HepG2 (cell line): ENCODE measurements around the gene HEBP1. TPM values are rescaled to one million over a fixed set of nuclear protein-coding genes. Genes with fewer than 3 reads are reported as not detected.

Experiments
- ATAC-seq: fragments of 200-7000 bp; cut with Tn5 transposase; 3 replicates; pipeline ENCODE4 v1.9.1; 2020; ENCODE audit warnings: mild to moderate bottlenecking, moderate library complexity
- BruUV-seq: library from RNA; stranded (reverse); fragments of 400-500 nt; replicated peaks from 2 replicates; lab custom pipeline; 2021; lab: Mats Ljungman, UMichigan
- CTCF ChIA-PET: fragments of 300-600 bp; formaldehyde crosslinking; extraction: SDS; loops from one replicate; lab custom pipeline; 2021; ENCODE audit warnings: low total read pairs, inconsistent platforms, low intra/inter-chr PET ratio; lab: Yijun Ruan, JAX
- POLR2A ChIA-PET: fragments of 350-600 bp; sonication (Branson Sonifier 250); formaldehyde crosslinking; loops from one replicate; lab custom pipeline; 2020; ENCODE audit warnings: antibody characterized with exemption, inconsistent platforms; lab: Yijun Ruan, JAX
- DNase-seq: peaks from one replicate; pipeline ENCODE4 v3.0.0-alpha.2; 2015; ENCODE audit warnings: low spot score
- FAIRE-seq: peaks from 3 replicates; lab custom pipeline; 2011; peaks lifted over from hg19 to GRCh38; lab: Jason Lieb, UNC
- H2AFZ ChIP-seq: one replicate; pipeline ENCODE4 v1.6.1; 2011; ENCODE audit warnings: low read length, inconsistent platforms
- H3K27ac ChIP-seq: fragments of 300-600 bp; 3 replicates; pipeline ENCODE4 v1.8.0; 2011; ENCODE audit warnings: mixed run types, mild to moderate bottlenecking, mixed read lengths, low read length, inconsistent platforms; ENCODE audit not compliant: insufficient read depth; ENCODE audit errors: extremely low read length
- H3K27me3 ChIP-seq, 2 experiments: fragments of 200-600 bp in 1 of 2; 2 replicates in 1 of 2; 3 replicates in 1 of 2; pipeline versions ENCODE4 v1.6.0 to v1.8.0; 2011; ENCODE audit warnings: low read length in 2 of 2, mild to moderate bottlenecking in 2 of 2, moderate library complexity in 2 of 2, inconsistent platforms in 1 of 2; ENCODE audit not compliant: insufficient read depth in 2 of 2, control insufficient read depth in 1 of 2
- H3K36me3 ChIP-seq, 2 experiments: fragments of 200-600 bp in 1 of 2; replicated peaks in 1 of 2; 2 replicates in 1 of 2; 3 replicates in 1 of 2; pipeline versions ENCODE4 v1.5.1 to v1.8.0; 2011; ENCODE audit warnings: low read length in 2 of 2, inconsistent platforms in 1 of 2; ENCODE audit not compliant: insufficient read depth in 2 of 2, control insufficient read depth in 1 of 2
- H3K4me1 ChIP-seq: 2 replicates; pipeline ENCODE4 v1.5.1; 2012; ENCODE audit warnings: low read length, inconsistent platforms; ENCODE audit not compliant: insufficient read depth
- H3K4me2 ChIP-seq: 2 replicates; pipeline ENCODE4 v1.6.0; 2011; ENCODE audit warnings: low read depth, low read length, inconsistent platforms
- H3K4me3 ChIP-seq, 3 experiments: fragments of 200-600 bp in 1 of 3; sonication (generic), shearing (Covaris generic) in 1 of 3; replicated peaks in 1 of 3; 2 replicates each; pipeline ENCODE4 v1.5.1; 2011 to 2016; ENCODE audit warnings: low read length in 3 of 3, inconsistent platforms in 2 of 3, low read depth in 2 of 3, mild to moderate bottlenecking in 2 of 3, control low read depth in 1 of 3, mixed read lengths in 1 of 3; ENCODE audit not compliant: insufficient read depth in 1 of 3
- H3K79me2 ChIP-seq: one replicate; pipeline ENCODE4 v1.6.1; 2011; ENCODE audit warnings: low read length, inconsistent platforms; ENCODE audit not compliant: insufficient read depth
- H3K9ac ChIP-seq: 2 replicates; pipeline ENCODE4 v1.6.0; 2011; ENCODE audit warnings: mild to moderate bottlenecking, low read depth, low read length, inconsistent platforms; ENCODE audit not compliant: insufficient read depth
- H3K9me3 ChIP-seq: 2 replicates; pipeline ENCODE4 v1.5.1; 2012; ENCODE audit warnings: mild to moderate bottlenecking, low read length
- H4K20me1 ChIP-seq: 2 replicates; pipeline ENCODE4 v1.6.0; 2011; ENCODE audit warnings: inconsistent platforms, mild to moderate bottlenecking, low read length, moderate library complexity; ENCODE audit not compliant: insufficient read depth
- DR1 ChIP-seq: sonication (generic); formaldehyde crosslinking; IDR thresholded peaks from 2 replicates; pipeline ENCODE4 v1.8.0; 2021; ENCODE audit warnings: mild to moderate bottlenecking, missing genetic modification reagents, inconsistent platforms
- HHEX ChIP-seq: IDR thresholded peaks from 2 replicates; pipeline ENCODE4 v1.6.1; 2016; ENCODE audit warnings: control low read depth
- ZFY ChIP-seq: sonication (generic); formaldehyde crosslinking; IDR thresholded peaks from 2 replicates; pipeline ENCODE4 v1.4.0; 2020; ENCODE audit warnings: missing genetic modification reagents
- ZNF205 ChIP-seq: IDR thresholded peaks from 2 replicates; pipeline ENCODE4 v1.6.1; 2018; ENCODE audit warnings: missing biosample characterization, missing genetic modification reagents
- ZNF607 ChIP-seq: sonication (generic); formaldehyde crosslinking; IDR thresholded peaks from 2 replicates; pipeline ENCODE4 v1.5.1; 2020; ENCODE audit warnings: missing genetic modification reagents, mild to moderate bottlenecking, borderline replicate concordance
- WGBS: methylation state at CpG from one replicate; pipeline ENCODE4 v1.1.6; 2017; ENCODE audit warnings: low lambda C conversion rate; 5-methylcytosine and 5-hydroxymethylcytosine counted together
- in situ Hi-C: cut with HindIII; loops from 2 replicates; pipeline ENCODE4 v1.10.0; 2017; ENCODE audit warnings: low pct_unique_long_range_greater_than_20kb; ENCODE audit not compliant: extremely low pct_ligation_motif_present
- intact Hi-C: fragments of 100-400 bp; cut with micrococcal nuclease; formaldehyde crosslinking; loops from one replicate; pipeline ENCODE4 v1.10.0; 2022; ENCODE audit not compliant: unreplicated experiment
- polyA plus RNA-seq, 8 experiments: library from polyadenylated mRNA; depleted of rRNA in 3 of 8; stranded (reverse) in 7 of 8; unstranded in 1 of 8; fragments of >200 nt; fragmentation: Illumina TruSeq in 4 of 8; extraction: Trizol in 4 of 8; gene quantifications; 2 replicates each; pipeline versions ENCODE4 v1.2.1 to v1.2.3, GENCODE V29; 2011 to 2016; ENCODE audit warnings: low read depth in 4 of 8, missing spikeins in 1 of 8, mixed read lengths in 1 of 8; ENCODE audit not compliant: insufficient read depth in 1 of 8
- total RNA-seq, 5 experiments: library from RNA; depleted of rRNA; stranded (reverse); fragments of >200 nt; fragmentation: Illumina TruSeq; extraction: Trizol; gene quantifications; 2 replicates each; pipeline ENCODE4 v1.2.3, GENCODE V29; 2016; ENCODE audit warnings: low read depth in 1 of 5

Gene HEBP1
- total and polyA plus RNA-seq, 2 of the 13 experiments (the other 11 are each of a cell fraction or from before 2014, with no cell fraction given) = 7.8 to 9.4 TPM

GRCh38 chr12:12960639-12961209 lies 39.3 kb downstream of the HEBP1 start:
- FAIRE-seq (no peak), ATAC-seq (no peak), DNase-seq (no peak)
- 86% methylated on average over 5 of the region's 5 CpGs for WGBS
- no peaks in the 10 kb centered on the region for H3K27me3 ChIP-seq
- no TSS peak for BruUV-seq
- no peaks in the 10 kb centered on the region for H3K9me3 ChIP-seq
- no peaks in the 10 kb centered on the region for H3K36me3 ChIP-seq
- H3K79me2 ChIP-seq = no peaks in the 10 kb centered on the region
- ChIA-PET POLR2A (no interaction called here), CTCF (no interaction called here)
- H3K4me2 ChIP-seq = no peak overlapping the region
- TF ChIP-seq ZFY (CRISPR knock-in tag) (no peak), ZNF607 (CRISPR knock-in tag) (no peak), DR1 (CRISPR knock-in tag) (no peak), ZNF205 (CRISPR knock-in tag) (no peak)
- H3K9ac ChIP-seq = no peak overlapping the region
- in situ Hi-C loops = no loop called here
- H2AFZ ChIP-seq = no peak overlapping the region
- no peak overlapping the region for H3K4me3 ChIP-seq
- H3K27ac ChIP-seq = no peak overlapping the region
- intact Hi-C loops = no loop called here
- no peaks in the 10 kb centered on the region for H3K4me1 ChIP-seq
- no peaks in the 10 kb centered on the region for H4K20me1 ChIP-seq

GRCh38 chr12:12958886-12959285 lies 41.2 kb downstream of the HEBP1 start:
- no peaks in the 10 kb centered on the region for H3K36me3 ChIP-seq
- intact Hi-C loops = no loop called here
- TF ChIP-seq HHEX = no peak
- TF ChIP-seq, all 625 proteins: peak for 0
- Histone ChIP-seq H3K79me2 (no peaks in the 10 kb centered on the region), H3K27me3 (no peaks in the 10 kb centered on the region), H4K20me1 (no peaks in the 10 kb centered on the region), H3K9ac (no peak overlapping the region), H3K4me2 (no peak overlapping the region), H3K4me1 (peaks cover 12% of the 10 kb centered on the region), H3K9me3 (no peaks in the 10 kb centered on the region), H3K27ac (no peak overlapping the region), H2AFZ (no peak overlapping the region), H3K4me3 (no peak overlapping the region)
- DNase-seq (no peak), FAIRE-seq (no peak), ATAC-seq (no peak)
- ChIA-PET CTCF (no interaction called here), POLR2A (no interaction called here)
- WGBS = 89% methylated on average over 7 of the region's 7 CpGs
- in situ Hi-C loops = no loop called here
- BruUV-seq = no TSS peak
